GM18907 (cell line): ENCODE results near the gene ZNF365.
"Not testable (repeated sequence)": the region's sequence is repeated elsewhere in the genome, so short reads cannot be mapped to it uniquely, and the experiment has no call there.

Experiments
- ATAC-seq: cut with Tn5 transposase; IDR thresholded peaks from one replicate; pipeline ENCODE4 v1.9.1; 2021; ENCODE audit warnings: mild to moderate bottlenecking, moderate library complexity; ENCODE audit not compliant: unreplicated experiment

ZNF365 gene

DNA sequence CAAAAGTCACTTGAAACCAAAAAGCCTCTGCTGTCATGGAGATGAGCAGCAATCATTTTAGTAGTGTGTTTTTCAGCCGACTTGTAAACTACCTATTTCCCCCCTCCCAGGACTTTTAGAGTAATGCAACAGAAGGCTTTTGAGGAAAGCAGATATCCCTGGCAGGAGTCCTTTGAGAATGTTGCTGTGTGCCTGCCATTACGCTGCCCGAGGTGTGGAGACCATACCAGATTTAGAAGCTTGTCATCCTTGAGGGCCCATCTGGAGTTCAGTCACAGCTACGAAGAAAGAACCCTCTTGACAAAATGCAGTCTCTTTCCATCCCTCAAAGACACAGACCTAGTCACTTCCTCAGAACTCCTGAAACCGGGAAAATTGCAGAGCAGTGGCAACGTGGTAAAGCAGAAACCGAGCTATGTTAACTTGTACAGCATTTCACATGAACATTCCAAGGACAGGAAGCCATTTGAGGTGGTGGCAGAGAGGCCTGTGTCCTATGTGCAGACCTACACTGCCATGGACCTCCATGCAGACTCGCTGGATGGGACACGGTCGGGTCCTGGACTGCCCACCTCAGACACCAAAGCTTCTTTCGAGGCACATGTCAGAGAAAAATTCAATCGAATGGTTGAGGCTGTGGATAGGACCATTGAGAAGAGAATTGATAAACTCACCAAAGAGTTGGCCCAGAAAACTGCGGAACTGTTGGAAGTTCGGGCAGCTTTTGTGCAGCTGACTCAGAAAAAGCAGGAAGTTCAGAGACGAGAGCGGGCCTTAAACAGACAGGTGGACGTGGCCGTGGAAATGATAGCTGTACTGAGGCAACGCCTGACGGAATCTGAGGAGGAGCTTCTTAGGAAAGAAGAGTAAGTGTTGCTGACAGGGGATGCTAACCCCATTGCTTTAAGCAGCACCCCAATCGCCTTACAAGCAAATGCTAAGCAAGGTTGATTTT is 2.2 kb downstream of the ZNF365 start:
- ATAC-seq, result no peak

DNA sequence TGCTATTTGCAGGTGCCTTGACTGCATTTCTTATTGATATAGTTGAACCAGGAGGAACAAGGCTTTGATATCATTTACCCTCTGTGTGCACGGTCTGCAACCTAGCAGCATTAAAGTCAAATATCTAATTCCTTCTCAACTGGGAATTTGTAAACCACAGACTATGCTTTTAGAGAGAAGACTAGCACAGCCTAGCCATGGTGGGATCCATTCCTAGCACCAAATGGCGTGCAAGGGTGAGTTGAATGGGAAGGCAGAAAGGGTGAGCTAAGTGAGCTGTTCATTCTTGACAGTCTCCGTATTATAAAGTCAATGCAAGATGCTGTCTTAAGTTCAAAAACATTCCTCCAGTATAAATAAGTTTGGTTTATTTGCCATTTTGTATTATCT is 2.9 kb downstream of the ZNF365 start:
- no peak for ATAC-seq

DNA sequence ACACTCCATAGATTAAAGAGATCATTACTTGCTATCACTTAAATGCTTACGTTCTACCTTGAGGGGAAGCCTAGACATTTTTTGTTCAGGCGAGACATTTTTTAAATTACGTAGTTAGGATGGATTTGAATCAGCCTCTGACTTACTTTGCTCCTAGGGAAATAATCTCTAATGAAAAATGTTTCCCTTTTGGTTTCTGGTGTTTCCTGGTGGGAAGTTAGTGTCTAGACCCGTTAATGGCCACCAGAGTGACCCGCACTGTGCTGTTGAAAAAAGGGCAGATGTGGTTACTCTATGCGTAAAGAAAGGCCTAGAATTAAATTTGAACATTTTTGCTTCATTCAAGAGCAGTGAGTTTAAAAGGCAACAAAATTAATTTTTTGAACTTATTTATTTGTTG is 3.8 kb downstream of the ZNF365 start:
- no peak for ATAC-seq

DNA sequence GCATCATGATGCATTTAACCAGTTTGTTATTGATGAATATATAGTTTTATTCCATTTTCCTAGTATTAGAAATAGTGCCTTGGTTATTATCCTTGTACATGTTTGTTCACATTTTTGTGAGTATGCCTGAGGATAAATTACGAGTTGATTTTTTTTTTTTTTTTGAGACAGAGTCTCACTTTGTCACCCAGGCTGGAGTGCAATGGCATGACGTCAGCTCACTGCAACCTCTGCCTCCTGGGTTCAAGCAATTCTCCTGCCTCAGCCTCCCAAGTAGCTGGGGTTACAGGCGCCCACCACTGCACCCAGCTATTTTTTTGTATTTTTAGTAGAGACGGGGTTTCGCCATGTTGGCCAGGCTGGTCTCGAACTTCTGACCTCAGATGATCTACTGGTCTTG is 4.7 kb downstream of the ZNF365 start:
- ATAC-seq, result not testable (repeated sequence)

DNA sequence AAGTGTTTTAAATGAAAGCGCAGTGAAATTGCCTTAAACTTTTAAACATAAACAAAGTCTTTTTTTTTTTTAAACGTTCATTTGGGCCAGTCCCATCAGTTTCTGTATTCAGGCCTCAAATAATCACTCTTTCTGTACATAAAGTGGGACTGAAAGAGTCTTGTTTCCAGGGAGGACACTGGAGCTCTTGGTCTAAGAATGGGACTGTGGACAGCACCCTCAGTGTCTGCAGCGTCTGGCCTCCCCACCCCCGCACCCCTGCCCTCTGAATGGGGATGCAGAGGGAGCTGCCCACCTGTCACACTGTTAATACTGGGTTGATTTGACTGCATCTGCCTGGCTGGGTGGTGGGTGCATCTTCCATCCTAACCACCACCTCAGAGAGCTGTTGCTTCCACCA is 5.2 kb downstream of the ZNF365 start:
- ATAC-seq, result no peak

DNA sequence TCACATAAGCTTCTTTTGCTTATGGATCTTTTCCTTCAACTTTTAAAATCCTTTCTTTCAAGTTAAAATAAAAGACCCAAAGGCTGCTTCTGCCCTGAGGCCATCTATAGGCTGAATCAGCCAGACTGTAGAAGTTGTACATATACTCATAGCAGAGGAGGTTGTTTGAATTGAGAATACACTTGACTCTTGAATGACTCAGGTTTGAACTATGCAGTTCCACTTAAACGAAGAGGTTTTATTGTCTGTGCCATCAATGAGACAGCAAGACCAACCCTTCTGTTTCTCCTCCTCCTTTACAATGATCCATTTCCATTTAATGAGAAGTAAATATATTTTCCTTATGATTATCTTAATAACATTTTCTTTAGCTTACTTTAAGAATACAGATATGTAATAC is 5.8 kb downstream of the ZNF365 start:
- no peak for ATAC-seq

DNA sequence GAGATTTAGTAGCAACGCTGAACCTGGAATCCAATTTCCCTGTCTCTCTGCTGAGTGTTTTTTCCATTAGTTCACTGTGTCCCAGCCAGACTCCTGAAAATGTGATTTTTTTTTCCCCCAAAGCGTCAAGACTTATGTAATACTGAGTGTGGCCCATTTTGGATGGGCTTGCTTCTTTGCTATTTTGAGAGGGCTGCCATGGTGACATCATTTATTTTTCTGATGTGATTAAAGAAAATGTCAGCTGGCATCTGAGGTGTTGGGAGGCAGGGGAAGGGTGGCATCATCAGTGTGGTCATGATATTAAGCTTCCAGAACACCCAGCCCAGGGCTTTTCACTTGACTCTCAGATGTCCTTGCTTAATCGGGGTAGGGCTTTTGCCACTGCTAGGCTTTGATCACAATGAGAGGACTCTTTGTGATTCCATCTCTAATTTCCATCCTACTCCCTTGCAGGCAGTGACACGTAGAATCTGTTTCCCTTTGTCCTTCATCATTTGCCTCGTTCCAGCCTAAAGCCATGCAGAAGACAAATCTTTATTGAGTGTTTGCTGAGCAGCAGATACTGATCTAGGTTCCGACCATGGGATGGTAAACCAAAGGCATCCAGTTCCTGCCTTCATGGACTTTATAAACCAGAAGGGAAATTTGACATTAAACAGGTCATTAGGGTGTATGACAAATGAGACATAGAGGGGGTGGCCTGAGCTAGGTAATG is 7.4 kb downstream of the ZNF365 start:
- no peak for ATAC-seq

DNA sequence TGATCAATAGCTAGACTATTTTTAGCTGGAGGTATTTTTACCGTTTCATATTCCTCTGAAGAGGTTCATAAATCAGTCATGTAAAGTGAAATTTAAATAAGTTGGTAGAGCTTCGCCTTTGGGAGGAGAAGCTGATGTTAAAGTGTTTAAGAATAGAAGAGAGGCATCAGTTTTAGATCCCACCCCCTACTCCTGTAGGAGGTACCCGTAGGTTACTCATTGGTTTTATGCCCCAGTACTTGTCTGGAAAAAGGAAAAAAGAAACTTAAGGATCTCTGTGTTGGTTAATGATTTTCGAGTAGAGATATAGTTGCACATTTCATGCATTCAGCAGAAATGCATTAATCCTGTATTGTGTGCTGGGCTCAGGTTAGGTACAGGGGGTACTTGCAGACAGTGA is 8.7 kb downstream of the ZNF365 start:
- no peak for ATAC-seq

DNA sequence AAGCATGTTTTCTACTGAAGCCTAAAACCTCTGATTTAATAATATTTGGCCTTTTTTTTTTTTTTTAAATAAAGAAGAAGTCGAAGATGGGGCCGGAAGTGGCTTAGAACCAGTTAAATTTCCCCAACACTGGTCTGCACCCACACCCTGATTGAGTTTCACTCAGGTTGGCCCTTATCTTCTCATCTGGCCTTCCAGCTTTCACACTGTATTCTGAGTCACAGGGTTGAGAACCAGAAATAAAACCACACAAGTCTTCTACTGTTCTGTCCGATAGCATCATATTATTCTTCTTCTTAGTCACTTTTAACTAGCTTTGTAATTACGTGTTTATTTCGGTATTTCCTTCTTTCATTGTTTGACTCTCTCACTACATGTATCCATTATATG is 9.9 kb downstream of the ZNF365 start:
- ATAC-seq, result no peak

DNA sequence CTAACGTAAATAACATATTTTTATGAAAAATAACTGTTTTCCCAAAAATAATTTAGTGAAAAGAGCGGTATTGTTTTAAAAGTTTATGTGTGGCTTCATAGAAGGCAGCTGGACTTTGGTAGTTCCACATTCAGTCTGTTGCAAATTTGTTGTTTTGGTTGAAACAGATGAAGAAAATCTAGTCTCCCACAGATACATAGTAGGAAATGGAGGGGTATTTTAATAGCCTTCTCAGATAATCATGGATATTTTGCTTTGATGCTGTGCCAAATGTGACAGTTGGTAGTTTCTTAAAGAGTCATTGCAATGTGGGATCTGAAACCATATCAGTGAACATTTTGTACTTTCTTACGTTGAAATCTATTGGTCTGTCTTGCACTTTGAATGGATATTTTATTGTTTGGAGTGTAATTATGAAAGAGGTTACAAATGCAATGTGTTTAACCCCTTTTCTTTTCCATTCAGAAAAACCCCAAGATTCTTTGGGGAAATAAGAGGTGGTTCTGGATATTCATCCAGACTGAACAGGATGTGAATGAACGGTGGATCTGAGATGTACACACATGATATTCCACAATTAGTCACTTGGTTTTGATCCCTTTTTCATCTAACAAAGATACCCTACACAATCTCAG is 10.4 kb downstream of the ZNF365 start:
- no peak for ATAC-seq

DNA sequence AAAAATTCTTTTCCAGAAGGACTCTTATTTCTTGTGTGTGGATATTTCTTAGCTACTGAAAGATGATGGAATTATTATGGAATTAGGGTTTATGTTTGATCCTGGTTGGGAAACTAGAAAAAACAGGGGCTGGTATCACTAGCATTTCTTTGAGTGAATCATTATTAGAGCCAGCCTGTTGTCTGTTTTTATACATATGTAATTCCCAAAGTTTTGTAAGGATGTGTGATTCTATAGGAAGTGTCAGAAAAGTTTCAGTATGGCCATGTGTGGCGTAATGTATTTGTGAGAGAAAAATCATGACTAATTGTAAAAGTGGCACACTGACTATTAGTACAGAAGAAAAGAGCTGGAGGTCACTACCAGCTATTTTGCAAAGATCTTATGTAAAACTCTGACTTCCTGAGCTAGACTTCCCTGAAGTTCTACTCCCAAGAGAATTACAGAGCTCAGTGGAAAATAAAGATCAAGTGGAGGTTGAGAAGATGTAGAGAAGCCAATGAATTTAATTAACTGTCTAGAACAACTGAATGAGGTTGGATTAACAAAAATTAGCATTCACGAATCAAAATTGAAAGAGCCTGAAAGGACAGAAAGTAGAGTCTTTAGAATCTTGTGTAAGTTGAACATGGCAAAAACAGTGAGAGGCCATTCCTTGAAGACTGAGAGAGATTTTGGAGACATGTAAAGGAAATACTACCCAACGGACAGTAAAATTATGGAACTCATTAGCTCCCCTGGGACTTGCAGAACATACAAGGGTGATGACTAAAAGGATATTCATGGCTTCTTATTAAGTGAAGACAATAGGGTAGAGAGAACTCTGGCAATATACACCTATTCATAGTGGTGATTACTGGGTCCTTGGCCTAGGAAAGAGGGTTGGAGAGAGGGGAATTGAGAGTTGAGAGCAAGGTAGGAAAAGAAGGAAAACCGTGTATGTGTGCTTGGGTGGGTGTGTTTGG is 12.5 kb downstream of the ZNF365 start:
- no peak for ATAC-seq

DNA sequence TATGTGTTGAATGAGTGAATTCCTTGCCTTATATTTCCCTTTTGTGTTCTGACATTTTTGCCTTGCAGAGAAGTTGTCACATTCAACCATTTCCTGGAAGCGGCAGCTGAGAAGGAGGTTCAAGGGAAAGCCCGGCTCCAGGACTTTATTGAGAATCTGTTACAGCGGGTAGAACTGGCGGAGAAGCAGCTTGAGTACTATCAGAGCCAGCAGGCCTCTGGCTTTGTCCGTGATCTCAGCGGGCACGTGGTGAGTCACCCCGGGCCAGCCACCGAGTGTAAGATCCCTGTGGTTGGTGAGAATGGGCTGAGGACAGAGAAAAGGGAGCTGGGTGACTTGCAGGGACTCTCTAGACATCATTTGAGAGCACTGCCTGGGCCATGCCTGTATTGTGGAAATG is 14.2 kb downstream of the ZNF365 start:
- no peak for ATAC-seq

DNA sequence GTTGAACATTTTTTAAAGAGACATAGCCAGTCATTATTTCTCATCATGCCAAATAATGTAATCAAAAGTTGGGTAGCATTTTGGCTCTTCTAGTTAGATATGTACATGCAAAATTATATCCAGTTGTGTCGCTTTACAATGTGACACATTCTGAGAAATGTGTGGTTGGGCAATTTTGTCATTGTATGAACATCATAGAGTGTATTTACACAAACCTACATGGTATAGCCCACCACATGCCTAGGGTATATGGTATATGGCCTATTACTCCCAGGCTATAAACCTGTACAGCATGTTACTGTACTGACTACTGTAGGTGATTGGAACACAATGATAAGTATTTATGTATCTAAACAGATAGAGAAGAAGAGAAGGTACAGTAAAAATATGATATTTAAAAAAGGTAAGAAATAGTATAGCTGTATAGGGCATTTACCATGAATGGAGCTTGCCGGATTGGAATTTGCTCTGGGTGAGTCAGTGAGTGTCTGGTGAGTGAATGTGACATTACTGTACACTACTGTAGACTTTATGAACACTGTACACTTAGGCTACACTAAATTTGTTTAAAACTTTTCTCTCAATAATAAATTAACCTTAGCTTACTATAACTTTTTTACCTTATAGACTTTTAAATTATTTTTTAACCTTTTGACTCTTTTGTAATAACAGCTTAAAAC is 16.5 kb downstream of the ZNF365 start:
- no peak for ATAC-seq

DNA sequence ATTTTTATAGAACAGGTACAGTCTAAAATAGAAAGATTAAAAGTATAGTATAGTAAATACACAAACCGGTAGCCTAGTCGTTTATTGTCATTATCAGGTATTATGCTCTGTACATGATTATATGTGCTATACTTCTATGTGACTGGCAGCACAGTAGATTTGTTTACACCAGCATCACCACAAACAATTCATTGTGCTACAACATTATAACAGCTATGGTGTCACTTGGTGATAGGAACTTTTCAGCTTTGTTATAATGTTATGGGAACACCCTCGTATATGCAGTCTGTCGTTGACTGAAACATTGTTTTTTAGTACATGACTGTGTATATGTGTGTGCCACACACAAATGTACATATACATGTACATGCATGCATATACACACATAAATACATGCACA is 19.1 kb downstream of the ZNF365 start:
- ATAC-seq, result no peak

DNA sequence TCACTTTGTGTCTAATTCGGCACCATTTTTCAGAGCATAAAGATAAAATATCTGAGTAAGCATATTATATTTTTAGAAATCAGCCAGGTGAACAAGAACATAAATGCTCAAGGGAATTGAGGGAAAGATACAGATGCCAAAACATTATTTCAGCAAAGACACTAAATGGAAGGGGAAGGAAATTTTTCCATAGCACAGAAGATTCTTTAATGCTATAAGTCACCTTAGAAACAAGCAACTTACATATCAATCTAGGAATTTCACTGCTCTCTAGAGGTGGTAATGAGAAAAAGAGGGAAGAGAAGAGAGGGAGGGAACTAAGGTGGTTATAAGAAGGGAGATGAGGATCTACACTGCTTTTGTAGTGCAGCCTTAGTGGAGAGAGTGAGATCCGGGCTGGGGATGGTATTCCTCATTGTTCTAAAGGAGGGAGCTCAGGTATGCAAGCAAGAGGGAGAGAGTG is 20.4 kb downstream of the ZNF365 start:
- ATAC-seq, result no peak

DNA sequence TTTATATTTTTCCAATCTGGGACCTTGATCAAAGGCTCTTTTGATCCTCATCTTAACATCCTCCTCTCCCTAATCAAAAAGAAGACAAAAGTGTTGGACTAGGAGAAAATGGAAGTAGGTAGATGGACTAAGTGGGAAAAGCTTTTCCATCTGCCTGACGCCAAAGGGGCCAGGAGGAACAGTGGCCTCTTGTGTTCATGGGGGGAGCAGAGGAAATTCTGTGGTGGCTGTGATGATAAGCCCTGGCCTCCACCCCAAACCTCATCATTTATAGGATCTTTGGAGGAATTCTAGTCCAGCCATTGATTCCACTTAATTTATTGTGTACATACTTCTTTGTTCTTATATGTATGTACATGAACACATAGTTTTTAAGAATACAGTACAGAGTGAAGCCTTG is 21.7 kb downstream of the ZNF365 start:
- no peak for ATAC-seq

DNA sequence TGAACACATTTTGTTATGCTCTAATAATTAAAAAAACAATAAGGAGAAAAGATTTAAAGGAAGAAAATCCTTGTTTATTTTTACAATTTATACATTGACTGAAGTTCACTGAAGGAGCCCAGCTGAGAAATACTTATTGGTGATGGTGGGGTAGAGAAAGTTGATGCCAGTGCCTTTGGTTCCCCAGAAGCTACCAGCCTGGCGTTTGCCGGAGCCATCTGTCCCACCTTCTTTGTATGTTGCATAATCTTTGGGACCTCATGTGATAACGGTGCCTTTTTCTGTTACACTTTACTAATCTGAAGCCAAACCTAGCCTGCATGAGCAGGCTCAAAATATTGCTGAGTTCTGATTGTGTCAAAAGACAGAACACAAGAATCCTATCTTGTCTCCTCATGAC is 22.7 kb downstream of the ZNF365 start:
- ATAC-seq, result no peak

DNA sequence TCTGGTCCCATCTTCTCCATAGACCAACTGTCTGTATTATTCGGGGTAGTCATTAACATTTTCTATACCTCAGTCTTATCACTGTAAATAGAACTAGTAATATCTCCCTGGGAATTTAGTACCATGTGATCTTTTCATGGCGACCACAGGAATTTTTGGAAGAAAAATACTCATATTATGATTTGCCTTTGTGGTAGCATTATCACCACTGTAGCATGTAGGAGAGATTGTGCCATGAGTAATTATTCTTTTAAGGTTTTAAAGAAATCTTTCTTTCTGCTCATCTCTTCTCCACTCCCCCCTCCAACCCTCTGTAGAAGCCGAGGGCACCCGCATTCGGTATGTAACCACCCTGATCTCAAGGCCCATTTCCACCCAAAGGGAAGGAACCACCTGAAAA is 25.0 kb downstream of the ZNF365 start:
- ATAC-seq, result no peak

DNA sequence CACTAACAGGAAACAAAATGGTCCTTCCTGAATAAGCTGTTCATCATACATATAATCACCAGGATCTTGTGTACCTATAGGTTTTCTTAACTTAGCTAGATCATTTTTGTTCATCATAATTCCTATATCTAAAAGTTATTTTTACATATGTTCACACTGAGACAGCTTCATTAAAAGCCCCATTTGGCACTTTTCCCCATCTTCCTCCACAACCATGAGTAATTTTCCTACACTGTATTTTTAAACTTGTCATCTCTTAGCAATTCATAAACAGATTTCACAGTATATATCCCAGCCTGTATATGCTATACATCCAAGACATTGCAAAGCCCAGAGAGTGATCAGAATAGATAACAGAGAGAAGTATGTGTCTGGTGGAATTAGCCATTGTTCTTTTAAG is 28.3 kb downstream of the ZNF365 start:
- ATAC-seq, result no peak

DNA sequence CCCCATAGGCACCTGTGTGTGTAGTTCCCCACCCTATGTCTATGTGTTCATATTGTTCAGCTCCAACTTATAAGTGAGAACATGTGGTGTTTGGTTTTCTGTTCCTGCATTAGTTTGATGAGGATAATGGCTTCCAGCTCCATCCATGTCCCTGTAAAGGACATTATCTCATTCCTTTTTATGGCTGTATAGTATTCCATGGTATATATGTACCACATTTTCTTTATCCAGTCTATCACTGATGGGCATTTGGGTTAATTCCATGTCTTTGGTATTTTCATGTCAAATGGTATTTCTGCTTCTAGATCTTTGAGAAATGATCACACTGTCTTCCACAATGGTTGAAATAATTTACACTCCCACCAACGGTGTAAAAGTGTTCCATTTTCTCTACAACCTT is 36.4 kb downstream of the ZNF365 start:
- not testable (repeated sequence) for ATAC-seq
